ENCODE results near the gene HSF5.

- TF ChIP-seq POLR2A (IDR thresholded peaks at IDR 0.05; ENCODE audit: extremely low read depth, insufficient read length): no peak
- TF ChIP-seq, protein P1, sequence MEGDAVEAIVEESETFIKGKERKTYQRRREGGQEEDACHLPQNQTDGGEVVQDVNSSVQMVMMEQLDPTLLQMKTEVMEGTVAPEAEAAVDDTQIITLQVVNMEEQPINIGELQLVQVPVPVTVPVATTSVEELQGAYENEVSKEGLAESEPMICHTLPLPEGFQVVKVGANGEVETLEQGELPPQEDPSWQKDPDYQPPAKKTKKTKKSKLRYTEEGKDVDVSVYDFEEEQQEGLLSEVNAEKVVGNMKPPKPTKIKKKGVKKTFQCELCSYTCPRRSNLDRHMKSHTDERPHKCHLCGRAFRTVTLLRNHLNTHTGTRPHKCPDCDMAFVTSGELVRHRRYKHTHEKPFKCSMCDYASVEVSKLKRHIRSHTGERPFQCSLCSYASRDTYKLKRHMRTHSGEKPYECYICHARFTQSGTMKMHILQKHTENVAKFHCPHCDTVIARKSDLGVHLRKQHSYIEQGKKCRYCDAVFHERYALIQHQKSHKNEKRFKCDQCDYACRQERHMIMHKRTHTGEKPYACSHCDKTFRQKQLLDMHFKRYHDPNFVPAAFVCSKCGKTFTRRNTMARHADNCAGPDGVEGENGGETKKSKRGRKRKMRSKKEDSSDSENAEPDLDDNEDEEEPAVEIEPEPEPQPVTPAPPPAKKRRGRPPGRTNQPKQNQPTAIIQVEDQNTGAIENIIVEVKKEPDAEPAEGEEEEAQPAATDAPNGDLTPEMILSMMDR (IDR thresholded peaks at IDR 0.05; ENCODE audit: low read depth, low read length): no peak
- TF ChIP-seq, protein P2, sequence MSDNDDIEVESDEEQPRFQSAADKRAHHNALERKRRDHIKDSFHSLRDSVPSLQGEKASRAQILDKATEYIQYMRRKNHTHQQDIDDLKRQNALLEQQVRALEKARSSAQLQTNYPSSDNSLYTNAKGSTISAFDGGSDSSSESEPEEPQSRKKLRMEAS (IDR thresholded peaks at IDR 0.05; ENCODE audit: low read depth, low read length): no peak
- TF ChIP-seq MYC (IDR thresholded peaks at IDR 0.05; ENCODE audit: low read depth, low read length): no peak
Observed at GRCh38 chr17:58377661-58378060, 110.5 kb downstream of the HSF5 start.

Measured in NB4 (cell line).